ENCODE results near the gene E2F6.

E2F6 gene

GRCh38 chr2:11493282-11493681 lies 27.3 kb upstream of the E2F6 start:
- DNase-seq (ENCODE audit: low spot score): no peak

GRCh38 chr2:11492720-11493119 lies 26.8 kb upstream of the E2F6 start:
- DNase-seq (ENCODE audit: low spot score): no peak

DNA sequence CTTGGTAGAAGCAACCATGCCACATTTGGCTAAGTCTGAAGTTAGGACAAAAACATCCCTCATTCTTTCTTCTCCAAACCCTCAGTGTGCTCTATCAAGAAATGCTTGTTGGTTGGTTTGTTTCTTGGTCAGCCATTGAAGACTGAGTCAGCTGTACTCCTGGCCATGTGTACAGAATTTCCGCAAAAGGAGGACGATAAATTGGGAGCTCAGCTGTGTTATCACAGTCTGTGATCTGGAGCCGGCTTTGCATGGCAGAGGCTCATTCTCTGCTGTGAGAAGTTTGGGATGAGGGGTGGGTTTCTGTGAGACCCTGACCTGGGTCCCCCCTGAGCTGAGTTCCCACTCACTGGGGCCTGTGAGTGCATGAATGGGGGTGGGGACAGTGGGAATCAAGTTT lies 26.3 kb upstream of the E2F6 start:
- no peak for DNase-seq (ENCODE audit: low spot score)

DNA sequence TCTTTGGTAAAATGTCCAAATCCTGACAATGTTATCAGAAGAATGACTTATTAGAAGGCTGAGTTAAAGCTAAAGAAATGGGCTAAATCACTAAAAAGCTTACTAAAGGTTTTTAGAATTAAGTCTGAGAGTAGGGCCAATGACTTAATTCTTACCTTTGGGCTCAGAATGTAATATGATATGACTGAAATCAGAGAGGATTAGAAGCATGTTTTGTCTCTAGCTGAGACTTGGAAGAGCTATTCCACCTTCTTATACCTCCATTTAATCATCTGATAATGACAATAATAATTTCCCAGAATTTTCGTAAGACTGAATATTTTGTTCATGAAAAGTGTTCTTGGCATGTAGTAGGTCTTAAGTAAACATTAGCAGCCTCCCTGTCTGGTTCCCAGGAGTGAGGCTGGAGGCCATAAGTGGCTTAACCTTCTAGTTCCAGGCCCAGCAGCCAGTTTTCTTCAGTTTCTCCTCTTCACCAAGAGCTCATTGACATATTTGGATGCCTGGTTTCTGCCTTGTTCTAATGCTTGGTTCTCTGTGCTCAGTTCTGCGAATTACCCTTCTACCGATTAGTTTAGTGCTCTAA lies 25.5 kb upstream of the E2F6 start:
- DNase-seq (ENCODE audit: low spot score): no peak

DNA sequence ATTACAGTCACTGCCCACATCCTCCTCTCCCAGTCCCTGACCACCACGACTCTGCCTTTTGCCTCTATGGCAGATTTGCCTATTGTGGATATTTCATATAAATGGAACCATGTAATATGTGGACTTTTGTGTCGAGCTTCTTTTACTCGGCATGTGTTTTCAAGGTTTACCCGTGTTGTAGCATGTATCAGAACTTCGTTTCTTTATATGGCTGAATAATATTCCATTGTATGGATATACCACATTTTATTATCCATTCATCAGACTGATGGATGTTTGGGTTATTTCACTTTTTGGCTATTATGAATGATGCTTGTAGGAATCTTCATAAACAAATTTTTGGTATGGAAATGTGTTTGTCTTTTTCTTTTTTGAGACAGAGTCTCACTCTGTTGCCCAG lies 24.2 kb upstream of the E2F6 start:
- no peak for DNase-seq (ENCODE audit: low spot score)

GRCh38 chr2:11488809-11489208 lies 22.8 kb upstream of the E2F6 start:
- no peak for DNase-seq (ENCODE audit: low spot score)

DNA sequence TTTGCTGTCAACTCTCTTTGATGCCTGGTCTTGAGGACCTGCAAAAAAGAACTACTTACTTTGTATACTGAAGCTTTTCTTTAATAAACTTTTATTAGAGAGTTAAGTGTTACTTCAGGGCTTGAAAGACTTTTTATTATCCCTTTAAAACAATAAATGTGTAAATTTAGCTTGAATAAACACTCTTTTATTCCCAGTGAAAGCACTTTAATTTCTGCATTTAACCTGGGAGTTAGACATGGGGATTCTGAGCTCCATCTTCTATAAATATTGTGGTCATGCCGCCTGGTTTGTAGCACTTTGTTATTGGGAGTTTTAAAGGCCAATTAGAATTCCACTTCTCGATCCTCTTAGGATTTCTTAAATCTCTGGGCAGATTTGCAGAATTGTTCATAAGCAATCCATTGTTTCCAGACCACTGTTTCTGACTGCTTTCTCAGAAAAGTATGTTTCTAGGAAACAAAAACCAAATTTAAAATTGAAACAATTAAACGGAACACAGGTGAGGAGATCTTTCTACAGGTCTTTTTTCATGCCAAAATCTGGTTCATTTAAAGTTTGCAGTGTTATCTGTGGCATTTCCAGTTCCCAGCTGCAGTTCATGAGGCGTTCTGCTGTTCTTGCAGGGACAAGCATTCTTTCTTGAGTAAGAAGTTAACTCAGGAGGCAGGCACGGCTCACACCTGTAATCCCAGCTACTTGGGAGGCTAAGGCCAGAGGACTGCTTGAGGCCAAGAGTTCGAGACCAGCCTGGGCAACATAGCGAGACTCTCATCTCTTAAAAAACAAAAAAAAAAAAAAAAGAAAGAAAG lies 18.1 kb upstream of the E2F6 start:
- DNase-seq (ENCODE audit: low spot score): no peak

GRCh38 chr2:11482473-11483035 lies 16.6 kb upstream of the E2F6 start:
- DNase-seq (ENCODE audit: low spot score): peak; percentile 94

DNA sequence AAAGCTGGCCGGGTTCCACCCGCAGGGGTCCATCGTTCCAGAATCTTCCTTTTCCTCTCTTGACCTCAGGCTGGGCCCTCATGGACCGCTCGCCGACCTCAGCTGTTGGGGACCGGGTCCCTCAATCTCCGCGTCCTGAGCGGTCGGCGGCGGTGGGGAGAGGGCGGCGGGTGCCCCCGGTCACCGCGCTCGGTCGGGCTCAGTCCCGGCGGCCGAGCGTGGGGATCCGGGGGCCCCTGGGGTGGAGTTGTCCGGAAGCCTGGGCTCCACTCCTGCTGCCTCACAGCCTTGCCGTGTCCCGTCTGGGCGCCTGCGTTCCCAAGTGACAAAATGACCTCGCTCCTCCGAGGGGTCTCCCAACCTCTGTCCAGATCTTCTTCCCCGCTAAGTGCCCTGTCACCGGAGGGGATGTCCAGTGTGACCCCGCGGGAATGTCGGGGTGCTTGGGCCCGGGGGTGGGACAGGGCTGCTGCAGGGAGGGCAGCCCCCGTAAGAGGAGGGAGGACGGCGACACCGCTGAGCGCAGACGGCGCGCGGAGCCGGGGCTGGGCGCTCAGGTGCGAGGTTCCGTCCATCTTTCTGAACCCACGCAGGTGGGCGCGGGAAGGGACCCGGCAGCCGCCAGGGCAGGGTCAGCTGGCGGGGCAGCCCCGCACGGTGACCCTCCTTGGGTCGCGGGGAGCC lies 16.0 kb upstream of the E2F6 start:
- peak; percentile 69 for DNase-seq (ENCODE audit: low spot score)

DNA sequence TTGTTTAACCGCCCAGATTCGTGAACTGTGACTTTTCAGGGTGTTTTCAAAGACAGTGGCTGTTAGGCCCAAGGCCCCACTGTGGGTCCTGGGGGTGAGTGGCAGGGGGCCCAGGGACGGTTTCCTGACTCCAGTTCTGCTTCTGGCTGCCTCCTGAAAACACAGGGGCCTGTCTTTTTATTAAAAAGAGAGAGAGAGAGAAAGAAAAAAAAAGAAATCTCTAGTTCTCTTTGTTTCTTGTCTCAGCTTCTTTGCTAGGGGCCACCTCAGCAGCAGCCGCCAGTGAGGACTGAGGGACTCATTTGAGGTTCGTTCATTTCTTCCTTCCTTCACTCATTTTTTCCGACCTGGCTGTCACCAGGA lies 15.4 kb upstream of the E2F6 start:
- DNase-seq (ENCODE audit: low spot score): no peak

GRCh38 chr2:11480859-11481258 lies 14.9 kb upstream of the E2F6 start:
- no peak for DNase-seq (ENCODE audit: low spot score)

DNA sequence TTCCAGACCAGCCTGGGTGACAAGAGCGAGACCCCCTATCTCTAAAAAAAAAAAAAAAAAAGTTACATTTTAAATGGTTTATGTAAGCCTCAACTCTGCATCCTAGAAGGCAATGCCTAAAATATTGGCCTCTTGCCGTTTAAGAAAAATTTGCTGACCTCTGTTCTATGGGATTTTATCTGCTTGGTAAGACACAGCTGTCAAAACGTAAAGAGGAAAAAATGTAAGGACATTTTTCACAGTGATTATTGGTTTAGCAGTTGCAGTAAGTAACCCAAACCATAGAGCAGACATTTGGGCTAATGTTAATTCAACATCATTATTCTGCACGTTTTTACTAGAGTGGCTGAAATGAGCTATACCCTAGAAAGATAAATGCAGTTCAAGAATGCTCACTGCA lies 14.4 kb upstream of the E2F6 start:
- no peak for DNase-seq (ENCODE audit: low spot score)

- DNase-seq (ENCODE audit: low spot score): no peak
These were observed 13.1 kb upstream of the E2F6 start for GRCh38 chr2:11478899-11479605.

DNA sequence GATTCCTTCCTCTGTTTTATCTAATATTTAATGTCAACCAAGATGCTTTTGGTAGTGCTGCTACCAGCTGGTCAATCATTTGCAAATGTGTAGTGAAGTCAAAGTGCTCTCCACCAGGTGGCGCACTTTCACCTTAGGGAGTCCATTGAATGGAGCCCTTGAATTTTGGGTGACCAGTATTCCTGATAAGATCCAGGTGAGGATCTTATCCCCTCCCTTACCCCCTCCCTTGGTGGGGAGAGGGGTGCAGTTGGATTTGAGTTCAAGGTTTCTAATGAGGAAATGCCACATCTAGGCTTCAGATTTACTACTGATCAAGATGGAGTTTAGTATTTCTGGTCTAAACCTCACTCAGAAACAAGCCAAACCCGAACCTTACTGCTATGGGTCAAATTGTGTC lies 12.0 kb upstream of the E2F6 start:
- peak; percentile 88 for DNase-seq (ENCODE audit: low spot score)

GRCh38 chr2:11473659-11474433 lies 7.9 kb upstream of the E2F6 start:
- peak; percentile 62 for DNase-seq (ENCODE audit: low spot score)

- DNase-seq (ENCODE audit: low spot score): no peak
These were observed 1.8 kb upstream of the E2F6 start for GRCh38 chr2:11467749-11468148.

DNA sequence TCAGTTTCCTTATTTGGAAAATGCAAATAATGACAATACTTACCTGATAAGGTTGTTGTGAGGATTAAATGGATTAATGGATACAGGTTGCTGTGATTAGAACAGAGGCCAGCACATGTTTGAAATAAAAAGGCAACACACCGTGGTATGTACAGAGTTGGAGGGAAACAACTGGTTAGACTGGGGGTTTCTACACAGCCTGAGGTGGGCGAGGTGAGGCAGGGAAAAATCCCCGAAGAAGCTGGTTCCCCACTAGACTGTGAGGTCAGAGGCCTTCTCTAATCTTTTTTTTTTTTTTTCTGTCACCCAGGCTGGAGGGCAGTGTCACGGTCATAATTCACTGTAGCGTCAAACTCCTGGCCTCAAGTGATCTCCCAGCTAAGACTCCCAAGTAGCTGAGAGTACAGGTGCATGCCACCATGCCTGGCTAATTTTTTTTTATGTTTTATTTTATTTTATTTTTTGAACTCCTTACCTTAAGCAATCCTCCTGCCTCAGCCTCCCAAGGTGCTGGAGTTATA lies 1.2 kb upstream of the E2F6 start:
- no peak for DNase-seq (ENCODE audit: low spot score)

DNA sequence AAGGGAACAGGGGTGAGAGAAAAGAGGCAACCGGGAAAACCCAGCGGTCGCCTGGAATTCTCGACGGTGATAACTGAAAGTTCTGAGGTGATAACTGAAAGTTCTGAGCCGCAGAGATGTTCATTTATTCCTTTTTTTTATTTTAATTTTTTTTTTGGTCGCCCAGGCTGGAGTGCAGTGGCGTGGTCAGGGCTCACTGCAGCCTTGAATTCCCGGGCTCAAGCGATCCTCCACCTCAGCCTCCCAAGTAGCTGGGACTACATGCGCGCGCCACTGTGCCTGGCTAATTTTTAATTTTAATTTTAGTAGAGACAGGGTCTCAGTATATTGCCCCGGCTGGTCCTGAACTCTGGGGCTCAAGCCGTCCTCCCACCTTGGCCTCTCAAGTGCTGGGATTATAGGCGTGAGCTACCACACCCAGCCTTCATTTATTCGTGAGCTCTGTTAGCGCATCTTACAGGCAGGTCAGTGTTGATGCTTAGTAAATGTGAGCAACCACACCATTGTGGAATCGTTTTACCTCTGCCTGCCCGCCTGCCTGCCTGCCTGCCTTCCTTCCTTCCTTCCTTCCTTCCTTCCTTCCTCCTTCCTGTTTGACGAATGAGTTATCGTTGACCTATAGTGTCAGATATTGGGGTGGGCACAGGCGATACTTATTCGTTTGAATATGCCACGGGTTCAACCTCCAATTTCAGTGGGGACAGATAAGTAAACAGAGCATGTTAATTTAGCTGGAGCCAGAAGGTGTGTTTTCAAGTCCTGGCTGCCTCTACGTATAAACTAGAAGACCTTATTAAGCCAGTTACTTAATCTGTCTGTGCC lies 557 bp upstream of the E2F6 start:
- DNase-seq (ENCODE audit: low spot score): no peak

DNA sequence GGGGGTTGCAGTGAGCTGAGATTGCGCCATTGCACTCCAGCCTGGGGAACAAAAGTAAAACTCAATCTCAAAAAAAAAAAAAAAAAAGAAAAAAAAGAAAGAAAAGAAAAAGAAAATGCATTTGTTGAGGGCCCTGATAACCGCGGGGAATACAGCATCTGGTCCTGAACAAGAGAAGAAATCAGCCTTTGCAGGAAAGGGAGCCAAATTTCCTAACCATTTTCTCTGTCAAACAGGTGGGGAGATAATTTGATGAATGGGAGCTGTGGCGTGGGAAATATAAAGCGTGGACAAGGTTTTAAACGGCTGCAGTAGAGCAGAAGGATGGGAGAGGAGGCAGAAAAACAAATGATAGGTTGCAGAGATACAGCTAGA lies 864 bp downstream of the E2F6 start:
- DNase-seq (ENCODE audit: low spot score): no peak

- peak; percentile 4 for DNase-seq (ENCODE audit: low spot score)
These were observed 6.1 kb downstream of the E2F6 start for GRCh38 chr2:11459816-11460215.

DNA sequence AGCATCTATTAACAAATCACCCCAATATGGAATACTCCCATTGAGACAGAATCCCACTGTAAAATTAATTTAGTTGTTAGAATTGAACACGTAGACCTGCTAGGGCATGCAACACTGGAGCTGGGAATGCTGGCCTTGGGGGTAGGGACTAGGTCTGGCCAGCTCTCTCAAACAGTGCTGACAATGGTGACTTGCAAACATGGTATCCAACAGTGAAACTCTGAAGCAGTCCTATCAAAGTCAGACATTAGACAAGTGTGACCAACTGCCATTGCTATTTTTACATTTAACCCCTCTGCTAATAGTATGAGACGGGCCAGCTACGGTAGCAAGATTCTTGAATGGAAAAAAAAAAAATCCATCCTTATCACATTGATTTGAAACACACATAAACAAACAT lies 7.2 kb downstream of the E2F6 start:
- DNase-seq (ENCODE audit: low spot score): peak; percentile 15
